Esophagus muscularis mucosa (tissue), 4 donors: ENCODE data around the gene PLCG2. TPM values are rescaled to one million over a fixed set of nuclear protein-coding genes. Genes with fewer than 3 reads are reported as not detected.

Experiments used
- DNase-seq: peaks from one replicate; pipeline ENCODE4 v3.0.0-alpha.2; 2017; ENCODE audit errors: extremely low spot score
- H3K27ac ChIP-seq, 4 donors: fragments of 200-600 bp; sonication (generic); replicated peaks in 1 of 4; 1 replicate in 3 of 4; 2 replicates in 1 of 4; pipeline ENCODE4 v1.5.1; 2016 to 2019; ENCODE audit warnings: mild to moderate bottlenecking in 1 of 4
- H3K27me3 ChIP-seq, 4 donors: fragments of 200-600 bp; sonication (generic); one replicate each; pipeline versions ENCODE4 v1.5.1 to v1.6.0; 2016 to 2019
- H3K36me3 ChIP-seq, 4 donors: fragments of 200-600 bp; sonication (generic); one replicate each; pipeline ENCODE4 v1.5.1; 2016 to 2019
- H3K4me1 ChIP-seq, 4 donors: fragments of 200-600 bp; sonication (generic); one replicate each; pipeline ENCODE4 v1.5.1; 2016 to 2019
- H3K4me3 ChIP-seq, 4 donors: fragments of 200-600 bp; sonication (generic); 1 replicate in 2 of 4; 2 replicates in 2 of 4; pipeline ENCODE4 v1.5.1; 2016 to 2019; ENCODE audit warnings: mild to moderate bottlenecking in 4 of 4, moderate library complexity in 1 of 4
- H3K9me3 ChIP-seq, 4 donors: fragments of 200-600 bp; sonication (generic); 1 replicate in 3 of 4; 2 replicates in 1 of 4; pipeline ENCODE4 v1.5.1; 2016 to 2019
- CTCF ChIP-seq, 3 experiments: fragments of 200-600 bp in 2 of 3; fragments of 450-650 bp in 1 of 3; sonication (generic) in 2 of 3; IDR thresholded peaks; one replicate each; pipeline ENCODE4 v1.5.1; 2017 to 2019; ENCODE audit warnings: antibody characterized with exemption in 3 of 3, mild to moderate bottlenecking in 2 of 3, moderate library complexity in 1 of 3
- EP300 ChIP-seq: sonication (generic); formaldehyde crosslinking; IDR thresholded peaks from one replicate; pipeline ENCODE4 v1.6.1; 2017; ENCODE audit warnings: antibody characterized with exemption
- POLR2A ChIP-seq: fragments of 450-650 bp; IDR thresholded peaks from one replicate; pipeline ENCODE4 v1.6.1; 2017; ENCODE audit warnings: antibody characterized with exemption, moderate library complexity, mild to moderate bottlenecking, low read depth
- POLR2AphosphoS5 ChIP-seq, 2 donors: sonication (generic); formaldehyde crosslinking; IDR thresholded peaks; one replicate each; pipeline ENCODE4 v1.6.1; 2017; ENCODE audit warnings: antibody characterized with exemption in 2 of 2
- WGBS: methylation state at CpG from one replicate; pipeline ENCODE4 v1.1.5; 2018; 5-methylcytosine and 5-hydroxymethylcytosine counted together
- intact Hi-C: fragments of 100-400 bp; cut with DNase I; formaldehyde crosslinking; loops from one replicate; pipeline ENCODE4 v1.15.1; 2023
- total RNA-seq, 4 donors: library from RNA; depleted of rRNA; stranded (reverse); fragments of >200 nt; gene quantifications; one replicate each; pipeline versions ENCODE4 v1.1.0 to v1.2.1, GENCODE V29; 2016

Gene PLCG2
- total RNA-seq, 4 donors from 2014 or later, result 7.1 to 11.3 (median 9.9) TPM

GRCh38 chr16:81938326-81939163, 159.5 kb downstream of the PLCG2 start:
- H3K27me3 ChIP-seq, result peaks cover 0 to 27% (median 0%) of the 10 kb centered on the region in 4 donors
- peak; percentile 80 for DNase-seq
- peaks cover 0 to 11% (median 0%) of the 10 kb centered on the region in 4 donors for H3K36me3 ChIP-seq
- no peak for TF ChIP-seq EP300
- TF ChIP-seq POLR2AphosphoS5 (IDR thresholded peaks at IDR 0.05), result no peak
- TF ChIP-seq CTCF (IDR thresholded peaks at IDR 0.05), result no peak
- no peak for TF ChIP-seq POLR2A
- intact Hi-C loops, result no loop called here
- H3K27ac ChIP-seq, result no peak overlapping the region
- no peak overlapping the region for H3K4me3 ChIP-seq
- no peaks in the 10 kb centered on the region for H3K4me1 ChIP-seq
- no peaks in the 10 kb centered on the region for H3K9me3 ChIP-seq
- WGBS, result 85% methylated on average over 17 of the region's 17 CpGs

DNA sequence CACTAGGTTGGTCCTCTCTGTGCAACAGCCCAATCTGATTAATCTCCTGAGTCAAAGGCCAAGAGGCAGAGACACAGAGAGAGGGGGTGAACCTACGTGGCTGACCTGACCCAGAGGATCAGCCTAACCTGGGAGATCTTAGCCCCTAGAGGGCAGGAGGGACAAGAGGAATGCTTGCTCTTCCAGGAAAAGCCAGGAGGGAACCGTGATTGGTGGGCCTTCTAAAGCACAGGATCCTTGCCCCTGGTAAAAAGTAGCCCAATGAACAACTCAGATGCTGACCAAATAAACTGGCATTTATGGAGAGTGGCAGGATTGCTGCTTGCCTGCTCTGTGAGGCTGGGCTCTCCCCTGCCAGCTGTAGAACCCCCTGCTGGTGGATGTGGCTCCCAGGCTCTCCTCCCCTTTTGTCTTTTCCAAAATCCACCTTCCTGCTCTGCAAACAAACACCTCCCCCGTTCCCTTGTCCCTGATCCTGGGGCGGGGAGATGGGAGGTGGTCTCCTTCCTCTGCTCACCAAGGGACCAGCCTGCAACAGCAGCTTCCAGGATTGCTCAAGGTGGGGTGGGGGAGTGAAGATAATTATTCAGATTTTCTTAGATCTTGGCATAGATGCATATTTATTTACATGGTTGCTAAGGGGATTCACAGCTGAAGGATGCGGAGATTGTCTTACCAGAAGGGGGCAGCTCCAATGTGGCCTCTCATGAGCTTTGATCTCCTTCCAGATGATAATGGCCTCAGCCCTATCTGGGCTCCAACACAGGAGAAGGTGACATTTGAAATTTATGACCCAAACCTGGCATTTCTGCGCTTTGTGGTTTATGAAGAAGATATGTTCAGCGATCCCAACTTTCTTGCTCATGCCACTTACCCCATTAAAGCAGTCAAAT, 160.3 kb downstream of the PLCG2 start:
- 71% methylated on average over 7 of the region's 7 CpGs for WGBS
- H3K36me3 ChIP-seq, result peaks cover 0 to 11% (median 0%) of the 10 kb centered on the region in 4 donors
- no peaks in the 10 kb centered on the region for H3K4me1 ChIP-seq
- DNase-seq, result peak; percentile 37
- H3K27ac ChIP-seq, result no peak overlapping the region
- intact Hi-C loops, result loop anchor here (5.0 kb wide), 1 partner anchor 293 kb away; no protein-coding TSS in a partner anchor
- H3K27me3 ChIP-seq, result peaks cover 0 to 27% (median 0%) of the 10 kb centered on the region in 4 donors
- no peak overlapping the region for H3K4me3 ChIP-seq
- no peak for TF ChIP-seq POLR2AphosphoS5 (IDR thresholded peaks at IDR 0.05)
- no peak for TF ChIP-seq CTCF (IDR thresholded peaks at IDR 0.05)
- no peak for TF ChIP-seq POLR2A
- TF ChIP-seq EP300, result no peak
- no peaks in the 10 kb centered on the region for H3K9me3 ChIP-seq

DNA sequence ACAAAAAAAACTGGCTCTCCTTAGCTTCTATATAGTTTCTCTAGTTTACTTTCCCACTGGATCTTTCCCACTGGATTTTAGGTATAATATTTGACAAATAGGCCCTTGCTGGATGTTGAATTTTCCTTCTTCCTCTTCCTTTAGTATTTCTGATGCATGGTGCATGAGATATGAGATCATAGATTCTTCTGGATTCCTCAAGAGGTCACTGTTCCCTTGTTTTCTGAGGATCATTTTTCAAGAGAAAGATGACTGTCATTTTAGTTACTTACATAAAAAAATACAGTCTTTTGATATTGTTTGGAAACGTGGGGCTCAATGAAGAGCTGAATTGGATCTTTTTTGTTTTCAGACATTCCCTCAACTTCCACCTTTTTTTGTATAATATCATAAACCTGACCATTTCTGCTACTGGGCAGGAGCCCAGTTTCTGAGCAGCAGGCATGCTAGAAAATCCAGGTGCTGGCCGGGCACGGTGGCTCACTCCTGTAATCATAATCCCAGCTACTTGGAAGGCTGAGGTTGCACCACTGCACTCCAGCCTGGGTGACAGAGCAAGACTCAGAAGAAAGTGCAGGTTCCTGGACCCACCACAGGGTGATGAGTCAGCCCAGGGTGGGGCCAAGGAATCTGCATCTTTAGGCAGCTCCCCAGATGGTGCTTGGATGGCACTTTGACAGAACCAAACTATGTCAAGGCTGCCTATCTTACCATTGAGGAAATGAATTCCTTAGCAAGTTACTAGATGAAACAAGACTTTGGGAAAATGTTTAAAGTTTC, 161.9 kb downstream of the PLCG2 start:
- TF ChIP-seq EP300 (no peak), CTCF (IDR thresholded peaks at IDR 0.05) (peak in 2 of 3 experiments; percentile 17 to 43)

DNA sequence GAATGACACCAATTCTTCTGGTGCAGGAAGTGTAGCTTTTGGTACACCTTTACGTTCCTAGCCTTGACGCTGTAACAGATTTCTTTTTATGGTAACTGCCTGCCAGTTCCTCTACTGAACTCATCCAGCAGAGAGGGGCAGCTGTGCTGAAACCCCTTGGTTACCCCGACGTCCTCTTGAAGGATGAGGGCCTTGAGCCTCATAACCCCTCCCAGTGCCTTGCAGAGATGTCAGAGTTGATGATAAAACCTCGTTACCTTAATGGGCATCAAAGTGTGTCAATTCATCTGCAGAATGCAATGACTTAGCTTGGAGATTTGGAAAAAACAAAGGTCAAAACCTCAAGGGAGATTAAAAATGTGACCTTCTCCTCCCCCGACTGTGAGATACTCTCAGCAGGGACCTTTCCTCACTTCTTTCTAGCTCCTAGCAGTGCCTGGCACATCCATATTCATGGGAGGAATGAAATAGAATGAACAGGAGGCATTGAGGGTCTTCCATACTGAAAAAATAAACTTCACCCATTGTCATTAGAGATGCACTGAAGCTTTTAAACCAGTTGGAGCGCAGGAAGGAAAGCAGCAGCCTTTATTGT, 163.0 kb downstream of the PLCG2 start:
- TF ChIP-seq CTCF (IDR thresholded peaks at IDR 0.05), result no peak
- TF ChIP-seq EP300, result no peak
- no peak for TF ChIP-seq POLR2A
- no peak for TF ChIP-seq POLR2AphosphoS5 (IDR thresholded peaks at IDR 0.05)
- WGBS, result 68% methylated on average over 7 of the region's 7 CpGs
- H3K4me1 ChIP-seq, result no peaks in the 10 kb centered on the region
- DNase-seq, result no peak
- H3K4me3 ChIP-seq, result no peak overlapping the region
- peaks cover 0 to 14% (median 2%) of the 10 kb centered on the region in 4 donors for H3K36me3 ChIP-seq
- intact Hi-C loops, result loop anchor here (5.0 kb wide), 1 partner anchor 290 kb away; no protein-coding TSS in a partner anchor
- H3K27ac ChIP-seq, result no peak overlapping the region
- no peaks in the 10 kb centered on the region for H3K9me3 ChIP-seq
- H3K27me3 ChIP-seq, result peaks cover 0 to 27% (median 0%) of the 10 kb centered on the region in 4 donors

More for the DNA sequence above, 161.9 kb downstream of the PLCG2 start:
- no peaks in the 10 kb centered on the region for H3K4me1 ChIP-seq
- no peak overlapping the region for H3K4me3 ChIP-seq
- H3K27me3 ChIP-seq, result peaks cover 0 to 27% (median 0%) of the 10 kb centered on the region in 4 donors
- peaks cover 0 to 7% (median 0%) of the 10 kb centered on the region in 4 donors for H3K36me3 ChIP-seq
- no peak overlapping the region for H3K27ac ChIP-seq
- no peak for DNase-seq
- intact Hi-C loops, result loop anchor here (5.0 kb wide), 1 partner anchor 291 kb away; no protein-coding TSS in a partner anchor
- no peaks in the 10 kb centered on the region for H3K9me3 ChIP-seq
- 45% methylated on average over 3 of the region's 3 CpGs for WGBS
